Stomach (tissue), 4 donors: ENCODE data around the gene AVEN.

Experiments used
- EP300 ChIP-seq: sonication (generic); formaldehyde crosslinking; IDR thresholded peaks from one replicate; pipeline ENCODE4 v1.6.1; 2017; ENCODE audit warnings: antibody characterized with exemption
- POLR2A ChIP-seq, 4 donors: fragments of 450-650 bp; IDR thresholded peaks; one replicate each; pipeline ENCODE4 v1.6.1; 2016; ENCODE audit warnings: antibody characterized with exemption in 4 of 4, control low read depth in 2 of 4, mild to moderate bottlenecking in 1 of 4, moderate library complexity in 1 of 4
- TF ChIP-seq, protein P1 (sequence below), 7 experiments: fragments of 450-650 bp in 4 of 7; fragments of 200-600 bp in 3 of 7; sonication (generic) in 3 of 7; IDR thresholded peaks; one replicate each; pipeline ENCODE4 v1.5.1; 2016 to 2019; ENCODE audit warnings: antibody characterized with exemption in 7 of 7, control low read depth in 2 of 7, mild to moderate bottlenecking in 1 of 7

DNA sequence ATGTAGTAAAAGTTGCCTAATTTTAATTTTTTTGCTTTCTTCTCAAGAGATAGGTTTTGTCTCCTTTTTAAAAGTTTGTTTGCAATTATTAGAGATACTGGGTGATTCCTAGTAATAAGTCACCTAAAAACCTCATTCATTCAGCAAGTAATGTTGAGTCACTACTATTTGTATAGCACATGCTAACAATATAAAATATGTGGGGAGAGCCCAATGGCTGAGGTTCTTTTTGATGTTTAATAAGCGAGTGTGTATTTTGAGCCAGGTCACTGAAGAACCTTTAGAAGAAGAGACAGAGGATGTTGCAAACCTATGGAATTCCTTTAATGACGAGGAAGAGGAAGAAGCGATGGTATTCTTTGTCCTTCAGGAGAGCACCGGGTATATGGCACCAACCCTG, 194.4 kb downstream of the AVEN start:
- TF ChIP-seq, protein P1, sequence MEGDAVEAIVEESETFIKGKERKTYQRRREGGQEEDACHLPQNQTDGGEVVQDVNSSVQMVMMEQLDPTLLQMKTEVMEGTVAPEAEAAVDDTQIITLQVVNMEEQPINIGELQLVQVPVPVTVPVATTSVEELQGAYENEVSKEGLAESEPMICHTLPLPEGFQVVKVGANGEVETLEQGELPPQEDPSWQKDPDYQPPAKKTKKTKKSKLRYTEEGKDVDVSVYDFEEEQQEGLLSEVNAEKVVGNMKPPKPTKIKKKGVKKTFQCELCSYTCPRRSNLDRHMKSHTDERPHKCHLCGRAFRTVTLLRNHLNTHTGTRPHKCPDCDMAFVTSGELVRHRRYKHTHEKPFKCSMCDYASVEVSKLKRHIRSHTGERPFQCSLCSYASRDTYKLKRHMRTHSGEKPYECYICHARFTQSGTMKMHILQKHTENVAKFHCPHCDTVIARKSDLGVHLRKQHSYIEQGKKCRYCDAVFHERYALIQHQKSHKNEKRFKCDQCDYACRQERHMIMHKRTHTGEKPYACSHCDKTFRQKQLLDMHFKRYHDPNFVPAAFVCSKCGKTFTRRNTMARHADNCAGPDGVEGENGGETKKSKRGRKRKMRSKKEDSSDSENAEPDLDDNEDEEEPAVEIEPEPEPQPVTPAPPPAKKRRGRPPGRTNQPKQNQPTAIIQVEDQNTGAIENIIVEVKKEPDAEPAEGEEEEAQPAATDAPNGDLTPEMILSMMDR (IDR thresholded peaks at IDR 0.05): no peak
- TF ChIP-seq EP300 (no peak), POLR2A (IDR thresholded peaks at IDR 0.05) (no peak)
